Glutamatergic neuron (in vitro differentiated cells): ENCODE results near the gene FAM163B. TPM values are rescaled to one million over a fixed set of nuclear protein-coding genes. Genes with fewer than 3 reads are reported as not detected.

ENCODE experiments used
- DNase-seq: peaks from one replicate; pipeline ENCODE4 v3.0.0; 2022
- H3K27ac Mint-ChIP-seq: one replicate; pipeline ENCODE4 v1.8.0; 2020; ENCODE audit warnings: mild to moderate bottlenecking, mixed read lengths, inconsistent platforms; ENCODE audit not compliant: unreplicated experiment
- H3K27me3 Mint-ChIP-seq: one replicate; pipeline ENCODE4 v1.8.0; 2020; ENCODE audit warnings: mild to moderate bottlenecking, moderate library complexity, mixed read lengths, inconsistent platforms; ENCODE audit not compliant: unreplicated experiment
- H3K36me3 Mint-ChIP-seq: one replicate; pipeline ENCODE4 v1.8.0; 2020; ENCODE audit warnings: mild to moderate bottlenecking, mixed read lengths, inconsistent platforms; ENCODE audit not compliant: unreplicated experiment
- H3K4me1 Mint-ChIP-seq: one replicate; pipeline ENCODE4 v1.8.0; 2020; ENCODE audit warnings: mild to moderate bottlenecking, low read depth, mixed read lengths, inconsistent platforms; ENCODE audit not compliant: unreplicated experiment
- H3K4me3 Mint-ChIP-seq: one replicate; pipeline ENCODE4 v1.8.0; 2020; ENCODE audit warnings: mild to moderate bottlenecking, mixed read lengths, inconsistent platforms; ENCODE audit not compliant: unreplicated experiment
- H3K9me3 Mint-ChIP-seq: one replicate; pipeline ENCODE4 v1.8.0; 2020; ENCODE audit warnings: mild to moderate bottlenecking, moderate library complexity, mixed read lengths, inconsistent platforms; ENCODE audit not compliant: unreplicated experiment
- total RNA-seq: library from RNA; stranded (reverse); fragmentation: NEBNext Ultra II Directional; extraction: Animal tissue kit (Norgen Biotek cat#: 25700); gene quantifications from one replicate; pipeline ENCODE4 v1.2.1, GENCODE V29; 2021; ENCODE audit not compliant: unreplicated experiment
- TF ChIP-seq, protein P1 (sequence below): fragments of 200-600 bp; sonication (generic); IDR thresholded peaks from one replicate; pipeline ENCODE4 v1.5.0; 2021; ENCODE audit not compliant: partially characterized antibody, unreplicated experiment

Gene FAM163B
- total RNA-seq, 1 donor from 2014 or later, result 0.51 TPM

DNA sequence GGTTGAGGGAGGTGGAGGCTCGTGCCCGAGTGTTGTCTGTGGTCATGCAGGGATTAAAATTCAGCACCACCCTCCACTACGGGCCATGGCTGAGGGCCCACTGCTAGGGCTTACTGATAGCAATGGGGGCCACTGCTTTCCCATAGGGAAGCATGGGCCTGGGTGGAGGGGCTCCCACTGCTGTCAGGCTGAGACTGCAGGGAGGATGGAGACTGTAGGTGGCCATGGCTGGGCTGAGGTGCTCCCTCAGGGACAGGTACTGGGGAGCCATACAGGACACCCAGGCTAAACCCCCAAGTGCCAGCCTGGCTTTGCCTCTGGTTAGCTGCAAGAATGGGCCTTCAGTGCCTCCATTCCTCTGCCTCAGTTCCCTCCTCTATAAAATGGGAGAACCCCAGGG is 26.1 kb downstream of the FAM163B start:
- H3K4me1 Mint-ChIP-seq, result peaks cover 33% of the 10 kb centered on the region
- H3K27ac Mint-ChIP-seq, result no peak overlapping the region
- peaks cover 10% of the 10 kb centered on the region for H3K27me3 Mint-ChIP-seq
- TF ChIP-seq, protein P1, sequence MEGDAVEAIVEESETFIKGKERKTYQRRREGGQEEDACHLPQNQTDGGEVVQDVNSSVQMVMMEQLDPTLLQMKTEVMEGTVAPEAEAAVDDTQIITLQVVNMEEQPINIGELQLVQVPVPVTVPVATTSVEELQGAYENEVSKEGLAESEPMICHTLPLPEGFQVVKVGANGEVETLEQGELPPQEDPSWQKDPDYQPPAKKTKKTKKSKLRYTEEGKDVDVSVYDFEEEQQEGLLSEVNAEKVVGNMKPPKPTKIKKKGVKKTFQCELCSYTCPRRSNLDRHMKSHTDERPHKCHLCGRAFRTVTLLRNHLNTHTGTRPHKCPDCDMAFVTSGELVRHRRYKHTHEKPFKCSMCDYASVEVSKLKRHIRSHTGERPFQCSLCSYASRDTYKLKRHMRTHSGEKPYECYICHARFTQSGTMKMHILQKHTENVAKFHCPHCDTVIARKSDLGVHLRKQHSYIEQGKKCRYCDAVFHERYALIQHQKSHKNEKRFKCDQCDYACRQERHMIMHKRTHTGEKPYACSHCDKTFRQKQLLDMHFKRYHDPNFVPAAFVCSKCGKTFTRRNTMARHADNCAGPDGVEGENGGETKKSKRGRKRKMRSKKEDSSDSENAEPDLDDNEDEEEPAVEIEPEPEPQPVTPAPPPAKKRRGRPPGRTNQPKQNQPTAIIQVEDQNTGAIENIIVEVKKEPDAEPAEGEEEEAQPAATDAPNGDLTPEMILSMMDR, result no peak
- H3K9me3 Mint-ChIP-seq, result peaks cover 1% of the 10 kb centered on the region
- DNase-seq, result no peak
- no peaks in the 10 kb centered on the region for H3K36me3 Mint-ChIP-seq
- no peak overlapping the region for H3K4me3 Mint-ChIP-seq

DNA sequence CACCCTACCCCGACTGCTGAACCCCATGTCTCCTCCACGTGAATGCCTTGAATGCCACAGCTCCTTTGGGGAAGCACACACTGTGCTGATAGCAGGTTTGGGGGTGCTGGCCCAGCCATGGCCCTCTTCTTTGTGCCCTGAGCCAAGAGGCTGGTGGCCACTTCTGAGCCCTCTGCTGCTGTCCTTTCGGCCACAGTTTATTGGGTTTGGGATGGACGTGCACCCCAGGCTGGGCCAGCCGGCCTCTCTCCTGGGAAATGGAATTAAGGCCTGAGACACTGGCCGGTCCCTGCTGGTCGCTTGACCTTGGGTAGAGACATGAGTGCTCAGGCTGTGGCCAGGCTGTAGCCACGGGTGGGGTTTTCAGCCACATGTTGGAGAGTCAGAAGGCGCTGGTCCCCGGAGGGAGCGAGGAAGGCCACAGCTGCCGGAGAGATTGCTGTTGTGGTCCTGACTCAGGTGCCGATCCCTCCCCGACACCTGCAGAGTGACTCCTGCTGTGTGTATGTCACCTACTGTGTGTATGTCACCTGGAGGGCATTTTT is 26.6 kb downstream of the FAM163B start:
- H3K4me3 Mint-ChIP-seq, result no peak overlapping the region
- peaks cover 11% of the 10 kb centered on the region for H3K27me3 Mint-ChIP-seq
- H3K9me3 Mint-ChIP-seq, result peaks cover 1% of the 10 kb centered on the region

GRCh38 chr9:133581513-133582343 is 27.5 kb downstream of the FAM163B start:
- TF ChIP-seq, protein P1, result no peak
- peak overlapping the region; percentile 57 for H3K4me3 Mint-ChIP-seq
- H3K4me1 Mint-ChIP-seq, result peaks cover 33% of the 10 kb centered on the region
- peaks cover 11% of the 10 kb centered on the region for H3K27me3 Mint-ChIP-seq
- DNase-seq, result no peak
- peaks cover 1% of the 10 kb centered on the region for H3K9me3 Mint-ChIP-seq
- no peaks in the 10 kb centered on the region for H3K36me3 Mint-ChIP-seq
- H3K27ac Mint-ChIP-seq, result peak overlapping the region; percentile 43

More for the DNA sequence above, 26.6 kb downstream of the FAM163B start:
- TF ChIP-seq, protein P1, result no peak
- DNase-seq, result no peak
- Mint-ChIP-seq H3K4me1 (peaks cover 33% of the 10 kb centered on the region), H3K27ac (no peak overlapping the region), H3K36me3 (no peaks in the 10 kb centered on the region)

GRCh38 chr9:133581011-133581410 is 28.2 kb downstream of the FAM163B start:
- Mint-ChIP-seq H3K4me3 (no peak overlapping the region), H3K27me3 (peaks cover 11% of the 10 kb centered on the region), H3K4me1 (peaks cover 34% of the 10 kb centered on the region), H3K9me3 (peaks cover 4% of the 10 kb centered on the region), H3K27ac (no peak overlapping the region), H3K36me3 (no peaks in the 10 kb centered on the region)
- DNase-seq, result no peak
- TF ChIP-seq, protein P1, result no peak

GRCh38 chr9:133580419-133580738 is 28.8 kb downstream of the FAM163B start:
- Mint-ChIP-seq H3K4me1 (peaks cover 31% of the 10 kb centered on the region), H3K36me3 (no peaks in the 10 kb centered on the region), H3K27ac (peak overlapping the region; percentile 3), H3K9me3 (peaks cover 4% of the 10 kb centered on the region), H3K27me3 (peaks cover 11% of the 10 kb centered on the region), H3K4me3 (no peak overlapping the region)
- DNase-seq, result no peak
- TF ChIP-seq, protein P1, result no peak
